ENCODE results near the gene ZNF254. TPM values are rescaled to one million over a fixed set of nuclear protein-coding genes. Genes with fewer than 3 reads are reported as not detected.
A peak's percentile ranks its signal among the peaks of the same experiment; 100 is the strongest.

Gene ZNF254
- total and polyA plus RNA-seq, 9 of the 15 experiments (the other 6 are each of a cell fraction or from before 2014, with no cell fraction given) = 10.7 to 22.1 (median 14.2) TPM

DNA sequence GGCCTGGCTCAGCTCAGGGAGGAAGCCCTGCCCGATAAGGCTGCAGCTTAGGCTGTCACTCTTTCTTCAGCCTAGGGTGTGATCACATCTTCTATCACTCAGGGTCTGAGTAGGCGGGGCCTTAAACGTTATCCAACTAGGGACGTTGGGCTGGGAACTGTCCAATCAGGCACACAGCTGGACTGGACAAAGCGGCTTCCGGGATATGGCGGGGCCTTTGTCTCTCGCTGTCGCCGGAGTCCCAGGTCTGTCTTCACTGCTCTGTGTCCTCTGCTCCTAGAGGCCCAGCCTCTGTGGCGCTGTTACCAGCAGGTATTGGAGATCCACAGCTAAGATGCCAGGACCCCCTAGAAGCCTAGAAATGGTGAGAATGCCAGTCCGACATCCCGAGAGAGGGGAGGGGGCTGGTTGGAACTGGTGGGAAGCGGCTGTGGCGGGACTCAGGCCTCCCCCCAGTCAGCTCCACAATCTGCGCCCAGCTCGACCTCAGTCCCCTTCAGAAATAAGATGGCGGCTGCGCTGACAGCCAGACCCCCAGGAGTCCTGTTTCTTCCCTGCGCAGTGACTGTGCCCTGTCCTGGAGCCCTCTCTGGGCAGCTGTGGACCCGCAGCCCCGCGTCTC is at the start of gene ZNF254 (continued):
- TF ChIP-seq MGA (IDR thresholded peaks at IDR 0.05) = no peak
- no peak for TF ChIP-seq SIX5 (IDR thresholded peaks at IDR 0.05; ENCODE audit: borderline replicate concordance in 1 of 2, insufficient read depth in 1 of 2, low read depth in 1 of 2, low read length in 2 of 2)
- no peak for TF ChIP-seq NELFE (IDR thresholded peaks at IDR 0.05; ENCODE audit: insufficient read depth, insufficient read length)
- no peak for TF ChIP-seq ZNF133 (CRISPR knock-in tag; IDR thresholded peaks at IDR 0.05)
- peak; percentile 88 for TF ChIP-seq POLR2H (tag; IDR thresholded peaks at IDR 0.05; ENCODE audit: low read depth)
- no peak for TF ChIP-seq NR1H2 (CRISPR knock-in tag; IDR thresholded peaks at IDR 0.05)
- no peak for TF ChIP-seq ZC3H11A (IDR thresholded peaks at IDR 0.05; ENCODE audit: low read depth, low read length)
- TF ChIP-seq RCOR1 (IDR thresholded peaks at IDR 0.05; ENCODE audit: borderline replicate concordance in 1 of 2, low read depth in 2 of 2, low read length in 2 of 2) = no peak
- TF ChIP-seq DMBX1 (CRISPR knock-in tag; IDR thresholded peaks at IDR 0.05; ENCODE audit: borderline replicate concordance) = no peak
- TF ChIP-seq, protein P1, sequence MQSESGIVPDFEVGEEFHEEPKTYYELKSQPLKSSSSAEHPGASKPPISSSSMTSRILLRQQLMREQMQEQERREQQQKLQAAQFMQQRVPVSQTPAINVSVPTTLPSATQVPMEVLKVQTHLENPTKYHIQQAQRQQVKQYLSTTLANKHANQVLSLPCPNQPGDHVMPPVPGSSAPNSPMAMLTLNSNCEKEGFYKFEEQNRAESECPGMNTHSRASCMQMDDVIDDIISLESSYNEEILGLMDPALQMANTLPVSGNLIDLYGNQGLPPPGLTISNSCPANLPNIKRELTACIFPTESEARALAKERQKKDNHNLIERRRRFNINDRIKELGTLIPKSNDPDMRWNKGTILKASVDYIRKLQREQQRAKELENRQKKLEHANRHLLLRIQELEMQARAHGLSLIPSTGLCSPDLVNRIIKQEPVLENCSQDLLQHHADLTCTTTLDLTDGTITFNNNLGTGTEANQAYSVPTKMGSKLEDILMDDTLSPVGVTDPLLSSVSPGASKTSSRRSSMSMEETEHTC (IDR thresholded peaks at IDR 0.05) = no peak
- TF ChIP-seq ZBTB9 (CRISPR knock-in tag; IDR thresholded peaks at IDR 0.05) = 0 out of 2 replicates have a peak, but pooled peaks have one; percentile 57
- TF ChIP-seq ADNP (tag; IDR thresholded peaks at IDR 0.05) = no peak
- no peak for TF ChIP-seq MAFF (IDR thresholded peaks at IDR 0.05; ENCODE audit: low read length)
- TF ChIP-seq WHSC1 (IDR thresholded peaks at IDR 0.05; ENCODE audit: low read length) = no peak

Data from K562 (cell line).